Mammary epithelial cell (primary cell): ENCODE measurements around the gene AGPAT1.

Experiments
- EZH2 ChIP-seq: IDR thresholded peaks from 2 replicates; pipeline ENCODE4 v1.6.1; 2012; ENCODE audit warnings: low read length, inconsistent platforms, borderline replicate concordance
- TF ChIP-seq, protein P1 (sequence below), 2 donors: IDR thresholded peaks in 1 of 2; conservative IDR thresholded peaks in 1 of 2; 2 replicates each; pipeline ENCODE4 v1.5.1; 2011 to 2012; ENCODE audit warnings: inconsistent platforms in 2 of 2, low read length in 2 of 2, mild to moderate bottlenecking in 2 of 2, control low read depth in 1 of 2, low read depth in 1 of 2; ENCODE audit not compliant: insufficient read depth in 1 of 2; ENCODE audit errors: extremely low read depth in 1 of 2

DNA sequence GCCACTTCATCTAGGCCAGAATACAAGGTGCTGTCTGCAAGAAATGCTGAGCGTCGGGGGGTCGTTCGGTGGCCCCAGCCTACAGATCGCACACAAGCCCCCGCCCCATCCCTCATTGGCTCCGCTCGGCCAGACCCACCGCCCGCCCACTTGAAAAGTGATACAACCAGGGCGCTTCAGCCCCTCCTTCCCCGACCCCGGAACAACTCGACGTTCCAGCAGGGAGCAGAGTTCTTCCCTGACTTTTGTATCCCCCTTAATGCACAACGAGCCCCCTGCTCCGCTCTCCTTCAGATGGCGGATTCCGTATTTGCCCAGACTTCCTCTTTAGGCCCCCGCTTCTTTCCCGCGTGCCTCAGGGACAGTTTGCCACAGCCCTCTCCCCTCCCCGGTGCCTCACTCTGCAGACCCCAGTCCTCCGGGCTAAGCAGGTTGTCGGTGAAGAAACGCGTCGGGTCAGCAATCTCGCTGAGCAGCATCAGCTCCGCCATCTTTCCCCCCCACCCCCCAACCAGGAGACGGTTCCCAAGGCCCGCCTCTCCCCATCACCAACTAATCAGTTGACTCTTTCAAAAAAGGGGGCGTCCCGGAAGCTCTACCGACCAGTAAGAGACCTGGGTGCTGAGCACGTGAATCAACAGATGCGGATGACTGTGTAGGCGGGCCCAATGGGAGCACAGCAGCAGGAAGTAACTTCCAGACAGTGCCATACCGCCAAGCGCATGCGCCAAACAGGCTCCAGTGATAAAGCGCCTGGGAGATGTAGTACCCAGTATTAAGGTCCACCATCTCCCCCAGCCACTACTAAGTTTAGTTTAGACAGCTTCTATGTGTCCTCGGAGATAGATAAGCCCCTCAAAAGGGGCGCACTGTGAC lies 47.9 kb downstream of the AGPAT1 start, which contains the start of gene ATF6B:
- TF ChIP-seq, protein P1, sequence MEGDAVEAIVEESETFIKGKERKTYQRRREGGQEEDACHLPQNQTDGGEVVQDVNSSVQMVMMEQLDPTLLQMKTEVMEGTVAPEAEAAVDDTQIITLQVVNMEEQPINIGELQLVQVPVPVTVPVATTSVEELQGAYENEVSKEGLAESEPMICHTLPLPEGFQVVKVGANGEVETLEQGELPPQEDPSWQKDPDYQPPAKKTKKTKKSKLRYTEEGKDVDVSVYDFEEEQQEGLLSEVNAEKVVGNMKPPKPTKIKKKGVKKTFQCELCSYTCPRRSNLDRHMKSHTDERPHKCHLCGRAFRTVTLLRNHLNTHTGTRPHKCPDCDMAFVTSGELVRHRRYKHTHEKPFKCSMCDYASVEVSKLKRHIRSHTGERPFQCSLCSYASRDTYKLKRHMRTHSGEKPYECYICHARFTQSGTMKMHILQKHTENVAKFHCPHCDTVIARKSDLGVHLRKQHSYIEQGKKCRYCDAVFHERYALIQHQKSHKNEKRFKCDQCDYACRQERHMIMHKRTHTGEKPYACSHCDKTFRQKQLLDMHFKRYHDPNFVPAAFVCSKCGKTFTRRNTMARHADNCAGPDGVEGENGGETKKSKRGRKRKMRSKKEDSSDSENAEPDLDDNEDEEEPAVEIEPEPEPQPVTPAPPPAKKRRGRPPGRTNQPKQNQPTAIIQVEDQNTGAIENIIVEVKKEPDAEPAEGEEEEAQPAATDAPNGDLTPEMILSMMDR (conservative IDR thresholded peaks at IDR 0.05 in 1 of 2, IDR thresholded peaks at IDR 0.05 in 1 of 2; ENCODE audit: extremely low read depth in 1 of 2, insufficient read depth in 1 of 2, low read depth in 1 of 2, low read length in 2 of 2), result no peak
- no peak for TF ChIP-seq EZH2
